Fibroblast of the aortic adventitia (primary cell): ENCODE results near the gene RRBP1. TPM values are rescaled to one million over a fixed set of nuclear protein-coding genes. Genes with fewer than 3 reads are reported as not detected.

Experiments
- DNase-seq: peaks from one replicate; pipeline ENCODE4 v3.0.0-alpha.2; 2010; ENCODE audit warnings: low read depth
- H3K4me3 ChIP-seq: 2 replicates; pipeline ENCODE4 v1.5.1; 2011; ENCODE audit warnings: low read depth, mild to moderate bottlenecking, control low read depth, low read length, moderate library complexity
- CTCF ChIP-seq: IDR thresholded peaks from 2 replicates; pipeline ENCODE4 v1.5.1; 2011; ENCODE audit warnings: mild to moderate bottlenecking, low read length, control low read depth, inconsistent platforms; ENCODE audit not compliant: insufficient read depth
- total RNA-seq: library from RNA; depleted of rRNA; stranded (reverse); fragments of >200 nt; gene quantifications from 2 replicates; pipeline ENCODE4 v1.2.3, GENCODE V29; 2012; ENCODE audit warnings: low replicate concordance

Gene RRBP1
- total RNA-seq, 1 donor: 95.5 TPM

- TF ChIP-seq CTCF: no peak
- DNase-seq: no peak
- no peak overlapping the region for H3K4me3 ChIP-seq
These were observed 3.7 kb downstream of the RRBP1 start for GRCh38 chr20:17678295-17678694.

GRCh38 chr20:17676942-17677341, 5.1 kb downstream of the RRBP1 start:
- DNase-seq: peak; percentile 65
- H3K4me3 ChIP-seq: no peak overlapping the region
- no peak for TF ChIP-seq CTCF

- no peak for DNase-seq
- TF ChIP-seq CTCF: no peak
- H3K4me3 ChIP-seq: no peak overlapping the region
These were observed 5.7 kb downstream of the RRBP1 start for GRCh38 chr20:17676378-17676759.

- H3K4me3 ChIP-seq: no peak overlapping the region
- TF ChIP-seq CTCF: no peak
- DNase-seq: no peak
These were observed 6.3 kb downstream of the RRBP1 start for GRCh38 chr20:17675519-17676377.

GRCh38 chr20:17674722-17675518, 7.1 kb downstream of the RRBP1 start:
- no peak for TF ChIP-seq CTCF
- peak; percentile 52 for DNase-seq
- no peak overlapping the region for H3K4me3 ChIP-seq

- TF ChIP-seq CTCF: no peak
- no peak overlapping the region for H3K4me3 ChIP-seq
- no peak for DNase-seq
These were observed 9.0 kb downstream of the RRBP1 start for GRCh38 chr20:17673084-17673483.
